Esophagus mucosa (tissue), 1 donor: ENCODE measurements around the gene FAM216B. TPM values are rescaled to one million over a fixed set of nuclear protein-coding genes. Genes with fewer than 3 reads are reported as not detected.
"Not testable (repeated sequence)": the region's sequence is repeated elsewhere in the genome, so short reads cannot be mapped to it uniquely, and the experiment has no call there.

Experiments
- ATAC-seq: fragments of 200-7000 bp; cut with Tn5 transposase; one replicate; pipeline ENCODE4 v1.9.1; 2020
- total RNA-seq: library from RNA; stranded (reverse); gene quantifications from one replicate; pipeline ENCODE4 v1.2.4, GENCODE V29; 2023
- donor health status: DM: yes; HTN: yes; CAD: no.

The FAM216B gene
- total RNA-seq, 1 donor from 2014 or later: not detected

DNA sequence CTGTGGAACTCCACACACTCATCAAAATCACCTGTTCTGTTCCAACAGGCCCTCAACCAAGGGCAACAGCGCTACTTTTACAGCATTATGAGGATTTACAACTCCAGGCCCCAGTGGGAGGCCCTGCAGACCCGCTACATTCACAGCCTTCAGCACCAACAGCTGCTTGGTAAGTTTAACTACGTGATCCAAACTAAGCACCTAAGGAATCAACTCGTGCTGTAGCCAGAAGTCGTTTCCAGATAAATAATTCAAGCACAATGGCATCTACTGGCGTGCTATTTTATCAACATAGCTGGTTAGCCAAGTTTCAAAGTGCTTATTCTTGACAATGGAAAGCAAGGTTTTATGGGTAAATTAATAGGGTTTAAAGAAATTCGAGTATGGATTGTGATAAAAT lies 5.3 kb downstream of the FAM216B start:
- ATAC-seq: no peak

DNA sequence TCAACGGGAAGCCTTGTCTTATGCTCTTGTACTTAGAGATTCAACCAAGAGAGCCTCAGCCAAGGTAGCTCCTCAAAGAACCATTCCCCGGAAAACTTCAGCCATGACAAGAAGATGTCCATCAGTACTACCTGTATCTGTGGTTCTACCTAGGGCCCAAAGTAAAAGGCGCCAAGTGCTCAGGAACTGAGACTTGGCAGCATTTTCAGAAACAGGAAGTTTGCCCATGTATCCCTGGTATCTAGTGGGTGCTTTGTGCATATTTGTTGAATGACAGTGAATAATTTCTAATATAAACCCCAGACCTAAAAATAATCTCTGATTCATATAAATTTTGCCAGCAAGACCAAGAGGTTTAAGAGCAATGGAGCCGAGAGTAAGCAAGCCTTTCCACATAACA lies 7.2 kb downstream of the FAM216B start:
- no peak for ATAC-seq

DNA sequence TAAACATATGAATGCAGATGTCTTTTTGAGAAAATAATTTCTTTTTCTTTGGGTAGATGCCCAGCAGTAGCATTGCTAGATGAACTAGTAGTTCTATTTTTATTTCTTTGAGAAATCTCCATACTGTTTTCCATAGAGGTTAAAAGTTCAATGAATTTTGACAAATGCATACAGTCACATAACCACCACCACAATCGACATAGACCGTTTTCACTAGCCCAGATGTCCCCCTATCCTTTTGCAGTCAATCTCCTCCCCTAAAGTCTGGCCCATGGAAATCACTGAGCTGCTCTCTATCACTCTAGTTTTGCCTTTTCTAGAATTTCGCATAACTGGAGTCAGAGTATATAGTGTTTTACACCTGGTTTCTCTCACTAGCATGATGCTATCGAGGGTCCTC lies 10.8 kb downstream of the FAM216B start:
- no peak for ATAC-seq

DNA sequence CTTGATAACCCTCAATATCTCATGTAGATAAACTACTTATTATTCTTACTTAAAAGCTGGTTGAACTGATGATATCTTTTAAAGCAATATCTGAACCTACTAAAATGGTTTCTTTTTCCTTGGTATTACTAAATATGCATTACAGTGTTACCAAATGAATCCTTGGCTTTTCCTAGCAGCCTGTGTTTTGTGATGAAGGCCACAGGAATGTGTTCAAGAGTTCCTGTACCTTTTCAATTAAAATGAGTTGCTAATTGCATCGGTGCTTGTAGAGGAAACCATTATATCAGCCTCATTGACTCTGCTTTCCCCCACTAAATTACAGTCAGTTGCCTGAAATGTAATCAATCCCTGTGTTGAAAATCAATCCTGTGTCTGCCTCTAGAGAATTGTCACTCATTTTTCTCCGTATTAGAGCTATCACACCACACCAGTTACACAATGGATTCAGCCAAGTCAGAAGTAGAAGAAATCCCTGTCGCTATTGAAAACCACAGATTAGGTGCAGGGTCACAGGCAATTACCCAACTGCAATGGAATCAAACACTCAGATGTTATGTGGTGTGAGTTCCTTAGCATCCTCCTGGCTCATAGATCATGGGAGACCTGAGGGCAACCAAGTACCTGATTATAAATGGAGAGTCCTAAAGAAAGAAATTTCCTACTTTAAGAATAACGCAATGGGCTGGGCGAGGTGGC lies 13.3 kb downstream of the FAM216B start:
- ATAC-seq: no peak

DNA sequence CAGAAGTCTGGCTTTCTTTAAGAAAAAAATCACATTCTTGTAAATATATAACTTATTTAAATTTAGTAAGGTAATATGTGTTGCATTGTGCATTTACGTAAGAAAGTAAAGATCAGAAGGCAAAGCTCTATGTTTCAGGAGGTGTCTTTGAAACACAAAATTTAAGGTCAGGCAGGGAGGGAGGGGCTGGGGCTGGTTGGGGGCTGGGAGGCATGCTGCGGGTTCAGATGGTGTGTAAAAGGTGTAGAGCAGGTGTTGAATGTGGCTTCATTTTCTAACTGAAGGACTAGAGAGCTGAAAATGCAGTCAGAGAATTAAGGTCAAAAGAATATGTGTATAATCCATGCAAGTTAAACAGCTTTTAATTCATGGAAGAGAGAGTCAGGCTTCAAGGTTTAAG lies 14.3 kb downstream of the FAM216B start:
- ATAC-seq: no peak

DNA sequence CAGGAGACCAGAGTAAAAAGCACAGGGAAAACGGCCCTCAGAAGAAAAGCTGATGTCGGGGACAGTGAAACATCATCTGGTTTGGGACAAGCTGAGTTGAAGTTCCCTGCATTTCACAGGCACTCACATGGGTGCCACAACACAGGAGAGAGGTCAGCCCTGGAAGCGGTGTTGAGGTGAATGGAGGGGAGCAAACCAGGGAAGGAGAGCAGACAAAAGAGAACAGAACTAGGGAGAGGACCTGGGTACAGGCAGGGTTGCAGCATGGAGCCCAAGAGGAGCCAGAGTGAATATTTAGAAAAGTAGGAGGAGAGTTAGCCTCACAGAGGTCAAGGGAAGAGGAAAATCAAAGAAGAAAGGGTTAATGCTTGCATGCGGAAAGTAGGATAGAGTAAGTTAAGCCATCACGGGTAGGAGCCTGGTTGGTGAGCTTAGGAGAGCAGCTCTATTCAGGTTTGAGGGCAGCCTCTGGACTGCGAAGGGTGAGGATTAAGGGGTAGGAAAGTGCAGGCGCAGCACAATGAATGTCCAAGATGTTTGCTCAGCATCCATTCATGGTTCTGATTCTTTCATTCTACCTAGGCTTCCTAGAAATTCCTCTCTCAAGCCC lies 15.5 kb downstream of the FAM216B start:
- no peak for ATAC-seq

DNA sequence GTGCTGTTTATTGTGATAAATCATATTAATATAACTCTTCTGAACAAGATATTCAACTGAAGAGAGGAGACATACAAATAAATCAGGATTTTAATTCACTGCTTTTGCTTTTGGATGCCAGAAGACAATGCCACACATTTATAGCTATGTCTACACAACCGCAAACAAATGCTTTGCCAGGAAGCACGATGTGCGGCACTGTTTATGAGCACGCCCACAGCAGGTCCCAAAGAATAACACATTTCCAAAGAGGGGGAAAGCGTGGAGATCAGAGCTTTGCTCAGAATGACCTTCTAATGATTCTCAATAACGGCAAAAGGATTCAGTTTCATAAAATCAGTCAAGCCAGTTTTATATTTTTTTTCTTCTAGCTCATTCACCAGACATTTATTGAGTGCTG lies 16.7 kb downstream of the FAM216B start:
- no peak for ATAC-seq

DNA sequence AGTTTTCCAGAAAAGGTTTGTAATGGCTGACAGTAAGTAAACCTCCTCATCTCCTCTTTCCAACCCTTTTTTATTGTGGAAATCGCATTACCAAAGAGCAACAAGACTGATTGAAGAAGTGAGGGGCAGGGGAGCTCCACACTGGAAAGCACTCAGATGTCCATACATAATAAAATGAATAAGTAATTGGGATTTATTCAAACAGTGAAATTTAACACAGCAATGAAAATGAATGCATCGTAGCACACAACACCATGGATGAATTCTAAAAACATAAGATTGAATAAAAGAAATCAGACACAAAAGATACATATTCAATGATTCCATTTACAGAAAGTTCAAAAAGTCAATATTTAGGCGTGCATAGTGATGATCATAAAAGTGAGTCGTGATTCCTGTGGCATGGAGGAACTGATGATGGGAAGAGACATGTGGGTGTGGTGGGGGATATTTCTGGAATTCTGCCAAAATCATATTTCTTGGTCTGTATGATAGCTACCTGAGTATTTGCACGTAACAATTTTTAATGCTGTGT lies 18.8 kb downstream of the FAM216B start:
- no peak for ATAC-seq

DNA sequence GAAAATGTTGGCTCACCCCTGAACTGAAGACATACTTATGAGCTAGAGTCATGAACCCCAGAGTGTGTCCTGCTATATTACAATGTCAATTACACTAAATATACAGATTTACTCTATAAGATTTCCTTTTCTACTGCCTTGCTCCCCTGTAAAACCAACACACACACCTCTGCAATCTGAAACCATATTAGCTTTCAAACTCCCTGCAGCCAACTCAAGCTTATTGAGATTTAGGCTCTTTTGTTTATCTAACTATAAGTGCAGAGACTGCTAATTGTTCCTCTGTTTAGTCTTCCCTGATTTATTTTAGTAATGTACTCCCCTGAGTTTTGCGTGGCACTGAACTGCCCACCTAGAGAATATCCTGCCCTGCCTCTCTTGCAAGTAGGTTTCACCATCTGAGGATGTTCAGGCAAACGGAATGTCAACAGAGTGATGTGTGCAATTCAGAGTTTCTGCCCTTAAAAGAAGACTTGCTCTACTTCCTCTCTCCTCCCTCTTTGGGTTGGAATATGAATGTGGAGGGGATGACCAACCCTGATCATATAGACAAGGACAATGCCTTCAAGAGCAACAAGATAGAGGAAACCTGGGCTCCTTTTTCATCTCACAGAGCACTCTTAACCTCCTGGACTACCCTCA lies 22.3 kb downstream of the FAM216B start:
- no peak for ATAC-seq

DNA sequence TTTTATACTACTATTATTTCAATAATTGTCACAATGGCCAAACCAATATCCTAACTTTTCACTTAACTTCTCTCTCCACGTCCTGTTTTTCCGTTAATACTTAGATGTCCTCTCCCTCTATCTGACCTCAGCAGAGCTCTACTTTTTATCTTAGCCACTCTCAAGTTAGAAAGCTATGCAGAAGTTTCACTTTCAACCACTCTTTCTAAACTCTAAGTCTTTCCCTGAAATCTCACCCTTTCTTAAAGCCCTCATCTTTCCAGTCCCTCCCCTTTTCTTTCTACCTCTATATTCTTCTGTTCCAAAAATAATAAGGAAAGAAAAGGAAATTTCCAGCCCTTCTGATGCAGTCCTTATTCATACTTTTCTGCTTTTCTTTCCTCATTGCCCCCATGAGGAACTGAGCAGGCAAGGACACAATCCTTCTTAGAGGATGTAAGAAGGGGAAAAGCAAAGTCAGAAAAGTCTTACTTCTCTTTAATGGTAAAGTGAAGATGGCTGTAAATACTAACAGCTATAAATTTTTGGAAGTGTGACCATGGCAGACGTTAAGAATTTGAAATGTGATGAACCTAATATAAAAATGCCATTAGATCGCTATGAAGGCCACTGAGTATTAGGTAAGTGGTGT lies 23.0 kb downstream of the FAM216B start:
- no peak for ATAC-seq

DNA sequence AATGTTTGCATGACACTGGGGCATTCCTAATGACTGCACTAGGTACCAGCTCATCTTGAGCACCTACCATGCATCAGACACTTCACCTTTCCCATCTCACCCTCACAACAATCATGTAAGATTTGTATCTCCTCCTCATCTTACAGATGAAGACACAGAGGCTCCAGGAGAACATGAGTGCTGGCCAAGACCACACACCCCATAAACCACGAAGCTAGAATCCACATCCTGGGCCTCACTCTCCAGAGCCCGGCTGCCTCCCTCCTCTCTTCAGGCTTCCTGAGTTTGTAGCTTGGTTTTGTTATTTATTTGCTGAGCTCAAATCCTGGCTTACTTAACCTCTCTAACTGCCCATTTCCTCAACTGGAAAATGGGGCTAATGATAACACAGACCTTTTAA lies 25.9 kb downstream of the FAM216B start:
- no peak for ATAC-seq

DNA sequence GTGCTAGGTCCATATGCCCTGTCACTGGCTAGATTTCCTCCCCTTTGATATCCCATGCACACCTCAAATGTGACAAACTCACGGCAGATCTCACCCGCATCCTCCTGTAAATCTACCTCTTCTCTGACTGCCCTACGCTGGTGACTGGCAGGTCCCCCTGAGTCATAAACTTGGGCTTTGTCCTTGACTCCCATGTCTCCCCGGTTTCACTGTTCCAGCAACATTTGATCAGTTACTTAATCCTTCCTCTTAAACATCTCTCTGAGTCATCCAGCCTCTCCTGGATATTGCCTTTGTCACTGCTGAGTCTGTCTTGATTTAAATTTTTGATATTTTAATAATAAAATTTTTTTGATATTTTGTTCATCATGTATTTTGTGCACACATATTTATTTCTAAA lies 26.5 kb downstream of the FAM216B start:
- peak; percentile 52 for ATAC-seq

DNA sequence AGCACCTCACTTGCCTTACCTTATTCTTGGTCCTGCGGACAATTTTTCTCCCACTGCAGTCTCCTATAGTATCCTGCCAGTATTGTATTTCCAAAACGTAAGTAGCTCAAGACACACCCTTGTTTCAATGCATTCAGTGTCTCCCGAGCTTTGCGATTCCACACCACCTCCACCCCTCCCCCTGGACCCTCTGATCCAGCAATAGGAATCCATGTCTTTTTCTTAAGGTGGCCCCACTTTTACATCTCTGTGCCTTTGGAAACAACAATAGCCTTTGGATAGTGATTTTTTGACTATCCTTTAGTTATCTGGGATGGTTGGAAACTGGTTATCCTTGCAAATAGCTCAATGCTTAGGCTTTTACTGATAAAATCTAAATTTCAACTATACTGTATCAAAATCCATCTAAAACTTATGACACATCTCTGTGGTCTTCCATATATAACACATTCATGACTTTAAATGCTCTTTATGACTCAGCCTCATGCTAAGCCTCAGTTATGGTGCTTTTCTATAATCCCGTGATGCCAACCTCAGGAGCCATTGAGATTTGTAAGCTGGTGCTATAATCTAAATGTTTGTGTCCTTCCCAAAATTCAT lies 27.1 kb downstream of the FAM216B start:
- ATAC-seq: no peak

DNA sequence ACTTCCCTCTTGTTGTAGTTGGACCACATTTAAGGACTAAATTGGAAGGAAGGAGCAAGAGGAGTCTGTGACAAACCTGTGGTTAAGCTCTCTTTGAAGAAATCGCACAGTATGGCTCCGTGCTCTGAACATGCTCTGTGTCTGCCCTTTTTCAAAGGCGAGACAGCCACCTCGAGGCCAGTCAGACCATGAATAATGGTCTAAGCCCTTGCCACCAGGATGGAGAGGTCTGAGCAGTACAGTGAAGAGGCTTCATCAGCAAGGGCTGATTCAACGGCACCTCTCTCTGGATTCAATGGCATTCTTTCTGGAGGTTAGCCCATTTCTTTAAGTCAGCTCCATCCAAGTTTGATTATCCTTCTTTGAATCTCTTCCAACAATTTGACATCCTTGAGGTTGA lies 30.9 kb downstream of the FAM216B start:
- ATAC-seq: no peak

DNA sequence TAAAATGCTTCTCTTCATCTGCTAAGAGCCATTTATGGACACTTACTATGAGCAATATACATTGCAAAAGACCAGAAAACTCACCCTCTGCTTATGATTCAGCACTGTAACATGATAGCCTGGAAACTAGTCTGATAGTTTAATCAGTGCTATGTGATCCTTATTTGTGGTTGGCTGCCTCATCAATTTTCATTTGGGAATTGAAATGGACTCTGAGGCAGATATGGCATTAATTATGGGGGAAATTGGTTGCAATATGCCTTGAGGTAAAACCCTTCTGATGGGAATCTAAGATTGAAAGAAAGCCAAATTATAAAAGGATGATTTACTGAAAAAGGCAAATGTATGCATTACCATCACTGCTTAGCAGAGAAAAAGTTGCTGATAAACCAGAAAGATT lies 33.5 kb downstream of the FAM216B start:
- no peak for ATAC-seq

DNA sequence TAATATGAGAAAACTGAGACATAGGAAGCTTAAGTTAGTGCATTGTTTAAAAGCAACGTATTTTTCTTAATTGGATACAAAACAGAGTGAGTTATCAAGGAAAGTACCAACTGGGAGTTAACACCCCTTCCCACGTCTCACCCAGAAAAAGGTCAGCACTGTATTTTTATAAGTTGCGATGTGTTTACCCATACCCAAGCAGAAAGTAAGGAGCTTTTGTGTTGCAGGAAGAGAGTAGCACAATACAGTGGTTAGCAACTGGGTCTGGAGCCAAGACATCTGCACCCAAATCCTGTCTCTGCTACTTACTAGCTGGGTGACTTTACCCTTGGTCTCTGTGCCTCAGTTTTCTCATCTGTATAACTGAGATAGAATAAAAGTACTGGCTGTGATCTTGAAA lies 34.3 kb downstream of the FAM216B start:
- ATAC-seq: no peak

DNA sequence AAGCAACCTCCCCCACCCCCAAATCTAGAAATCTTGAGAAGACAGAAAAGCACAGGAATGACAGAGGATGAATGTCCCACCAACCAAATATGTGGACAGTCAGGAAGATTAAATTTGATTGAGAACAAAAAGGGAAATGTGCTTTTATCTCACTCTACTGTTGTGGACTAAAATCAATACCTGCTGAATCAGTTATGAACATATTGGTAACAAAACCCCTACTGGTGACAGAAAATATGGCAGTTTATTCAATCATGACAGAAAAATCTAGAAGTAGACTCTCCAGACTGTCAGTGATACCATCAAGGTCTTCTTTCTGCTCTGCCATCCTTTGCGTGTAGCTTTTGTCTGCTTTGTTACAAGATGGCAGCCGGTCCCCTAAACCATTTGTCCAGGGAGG lies 35.2 kb downstream of the FAM216B start:
- no peak for ATAC-seq

DNA sequence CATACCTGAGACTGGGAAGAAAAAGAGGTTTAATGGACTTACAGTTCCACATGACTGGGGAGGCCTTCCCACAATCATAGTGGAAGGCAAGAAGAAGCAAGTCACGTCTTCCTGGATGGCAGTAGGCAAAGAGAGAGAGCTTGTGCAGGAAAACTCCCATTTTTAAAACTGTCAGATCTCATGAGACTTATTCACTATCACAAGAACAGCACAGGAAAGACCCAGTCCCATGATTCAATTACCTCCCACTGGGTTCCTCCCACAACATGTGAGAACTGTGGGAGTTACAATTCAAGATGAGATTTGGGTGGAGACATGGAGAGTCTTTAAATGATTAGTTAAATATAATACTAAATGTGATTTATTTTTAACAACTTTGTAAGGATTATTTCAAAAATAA lies 38.3 kb downstream of the FAM216B start:
- not testable (repeated sequence) for ATAC-seq

DNA sequence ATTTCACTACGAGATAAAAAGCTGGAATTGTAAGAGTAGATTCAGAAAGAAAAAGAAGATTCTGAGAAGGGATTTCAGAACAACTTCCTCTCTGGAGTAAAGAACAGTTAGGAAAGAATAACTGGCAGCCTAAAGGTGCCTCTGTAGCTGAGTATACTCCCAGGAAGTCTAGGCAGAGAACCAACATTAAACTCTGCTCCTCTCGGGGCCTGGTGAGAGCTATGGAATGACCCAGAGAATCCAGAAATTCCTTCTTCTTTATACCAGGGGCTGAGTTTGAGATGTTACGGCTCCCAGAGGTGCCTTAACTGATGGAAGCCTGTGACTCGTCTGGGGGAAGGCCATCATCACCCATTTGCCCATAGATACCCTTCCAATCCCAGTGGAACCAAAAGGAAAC lies 39.1 kb downstream of the FAM216B start:
- ATAC-seq: no peak

DNA sequence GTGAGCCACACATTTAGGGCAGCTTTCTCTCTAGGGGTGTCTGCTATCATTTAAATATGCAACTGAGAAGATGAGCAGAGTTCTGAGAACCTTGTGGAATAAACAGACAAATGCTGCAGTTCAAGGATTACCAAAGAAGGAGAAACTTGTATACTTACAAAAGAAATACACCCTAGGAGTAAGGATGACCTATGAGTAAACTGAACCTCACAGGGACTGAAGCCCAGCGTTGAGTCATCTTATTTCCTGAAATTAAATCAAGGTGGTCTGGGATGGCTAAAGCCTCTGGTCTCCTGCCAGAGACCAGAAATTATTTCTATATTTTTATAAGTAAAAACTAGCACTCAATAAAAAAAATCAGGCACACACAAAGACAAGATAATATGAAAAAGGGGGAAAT lies 40.1 kb downstream of the FAM216B start:
- no peak for ATAC-seq

DNA sequence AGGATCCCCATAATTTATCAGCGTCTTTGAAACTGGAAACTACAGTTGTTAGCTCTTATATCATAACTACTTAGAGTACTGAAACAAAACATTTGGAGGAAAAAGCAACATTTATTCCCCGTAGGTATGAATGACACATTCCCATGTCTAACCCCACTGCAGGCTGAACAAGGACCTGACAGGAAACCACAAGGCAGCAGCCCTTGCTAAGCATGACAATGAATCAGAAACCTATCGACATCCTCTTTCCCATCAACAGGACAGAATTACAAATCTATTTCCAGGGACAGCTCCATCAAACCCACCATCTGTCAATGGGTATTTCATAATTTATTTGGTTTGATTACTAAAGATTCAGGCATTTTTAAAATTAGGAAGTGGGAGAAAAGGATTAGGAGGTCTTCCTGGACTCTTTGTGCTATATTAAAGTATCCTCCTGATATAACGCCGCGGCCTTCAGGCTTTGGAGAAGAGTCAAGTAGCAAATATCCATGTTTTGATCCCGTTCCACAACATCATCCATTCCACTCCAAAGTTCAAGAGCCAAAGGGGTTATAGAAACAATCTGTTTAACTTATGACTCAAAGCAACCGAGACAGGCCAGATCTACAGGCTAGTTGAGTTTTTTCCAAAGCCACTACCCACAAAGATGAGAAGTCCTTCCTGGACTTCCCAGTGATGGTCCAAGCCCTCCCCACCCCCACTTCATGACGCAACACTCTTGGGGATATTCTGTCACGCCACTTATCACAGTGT lies 51.1 kb downstream of the FAM216B start:
- no peak for ATAC-seq

DNA sequence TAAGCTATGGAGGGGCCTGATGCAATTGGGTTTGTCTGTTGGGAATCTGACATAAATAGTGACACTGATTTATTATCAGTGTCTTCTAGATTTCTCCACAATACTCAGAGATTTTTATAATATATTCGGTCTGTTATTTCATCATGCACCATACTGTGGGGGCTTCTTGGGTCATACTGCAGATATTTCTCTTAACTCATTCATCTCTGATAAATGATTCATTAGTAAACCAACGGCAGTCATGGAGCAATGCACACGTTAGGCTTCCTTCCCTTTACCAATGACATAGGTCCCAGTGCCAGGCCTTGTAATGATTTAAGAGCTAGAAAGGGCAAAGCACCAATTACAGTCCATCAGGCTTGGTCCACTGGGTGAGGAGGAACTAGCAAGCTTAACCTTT lies 53.6 kb downstream of the FAM216B start:
- ATAC-seq: no peak
